Measurements from ENCODE around the gene LHFPL5. TPM values are rescaled to one million over a fixed set of nuclear protein-coding genes. Genes with fewer than 3 reads are reported as not detected.

LHFPL5 gene
- total RNA-seq, 1 experiment from 2014 or later: 0.71 TPM

- H2AFZ ChIP-seq (ENCODE audit: low read depth, low read length, poor library complexity, severe bottlenecking): no peak overlapping the region
- no peak for ATAC-seq
- ChIA-PET POLR2A (no interaction called here), CTCF (no interaction called here), RAD21 (ENCODE audit: low non-redundant PET in 1 of 2, low total read pairs in 2 of 2, uncharacterized antibody in 2 of 2, unreplicated experiment in 2 of 2) (interaction anchor here in 1 of 2 experiments (0.6 kb wide), 1 partner anchor 23 kb away, joined by 7 read pairs; no protein-coding TSS in a partner anchor)
- no peak for DNase-seq (ENCODE audit: low read depth, low spot score)
- H3K9ac ChIP-seq (ENCODE audit: low read length): no peak overlapping the region
- H3K36me3 ChIP-seq (ENCODE audit: control insufficient read depth in 1 of 2, insufficient read depth in 2 of 2, low read length in 2 of 2): peaks cover 16 to 61% of the 10 kb centered on the region in 2 experiments
- H3K9me2 ChIP-seq (ENCODE audit: insufficient read depth): no peaks in the 10 kb centered on the region
- H3K4me1 ChIP-seq (ENCODE audit: control insufficient read depth in 1 of 2, insufficient read depth in 2 of 2, low read length in 2 of 2): no peaks in the 10 kb centered on the region
- intact Hi-C loops (cut with micrococcal nuclease): no loop called here
- TF ChIP-seq EZH2phosphoT487 (IDR thresholded peaks at IDR 0.05; ENCODE audit: borderline replicate concordance): no peak
- TF ChIP-seq FOSL1 (IDR thresholded peaks at IDR 0.05; ENCODE audit: low read depth): no peak
- H3K27me3 ChIP-seq (ENCODE audit: insufficient read depth, low read length): no peaks in the 10 kb centered on the region
- no peak overlapping the region for H3K4me2 ChIP-seq (ENCODE audit: low read length)
- peaks cover 46% of the 10 kb centered on the region for H3K79me2 ChIP-seq (ENCODE audit: insufficient read depth, low read length)
- no peaks in the 10 kb centered on the region for H3K9me3 ChIP-seq (ENCODE audit: control insufficient read depth in 1 of 2, insufficient read depth in 1 of 2, low read depth in 1 of 2, low read length in 2 of 2)
- H3K4me3 ChIP-seq (replicated peaks in 1 of 2; ENCODE audit: low read depth in 1 of 2, low read length in 2 of 2): no peak overlapping the region
- no peaks in the 10 kb centered on the region for H4K20me1 ChIP-seq (ENCODE audit: insufficient read depth)
- no peak overlapping the region for H3K27ac ChIP-seq (ENCODE audit: low read depth, low read length)
- no TSS peak for BruUV-seq (replicated peaks)
These were observed 39.1 kb downstream of the LHFPL5 start for GRCh38 chr6:35844290-35844689.

GRCh38 chr6:35850208-35850607 lies 45.1 kb downstream of the LHFPL5 start:
- Histone ChIP-seq H4K20me1 (ENCODE audit: insufficient read depth) (no peaks in the 10 kb centered on the region), H3K9me2 (ENCODE audit: insufficient read depth) (no peaks in the 10 kb centered on the region), H3K27me3 (ENCODE audit: insufficient read depth, low read length) (no peaks in the 10 kb centered on the region), H3K9ac (ENCODE audit: low read length) (no peak overlapping the region), H3K4me3 (replicated peaks in 1 of 2; ENCODE audit: low read depth in 1 of 2, low read length in 2 of 2) (no peak overlapping the region), H2AFZ (ENCODE audit: low read depth, low read length, poor library complexity, severe bottlenecking) (no peak overlapping the region), H3K9me3 (ENCODE audit: control insufficient read depth in 1 of 2, insufficient read depth in 1 of 2, low read depth in 1 of 2, low read length in 2 of 2) (no peaks in the 10 kb centered on the region), H3K79me2 (ENCODE audit: insufficient read depth, low read length) (peaks cover 44% of the 10 kb centered on the region), H3K36me3 (ENCODE audit: control insufficient read depth in 1 of 2, insufficient read depth in 2 of 2, low read length in 2 of 2) (peaks cover 41 to 74% of the 10 kb centered on the region in 2 experiments), H3K4me2 (ENCODE audit: low read length) (no peak overlapping the region), H3K27ac (ENCODE audit: low read depth, low read length) (no peak overlapping the region), H3K4me1 (ENCODE audit: control insufficient read depth in 1 of 2, insufficient read depth in 2 of 2, low read length in 2 of 2) (no peaks in the 10 kb centered on the region)
- ChIA-PET POLR2A (no interaction called here), CTCF (no interaction called here), RAD21 (ENCODE audit: low non-redundant PET in 1 of 2, low total read pairs in 2 of 2, uncharacterized antibody in 2 of 2, unreplicated experiment in 2 of 2) (no interaction called here)
- ATAC-seq (no peak), DNase-seq (ENCODE audit: low read depth, low spot score) (no peak)
- TF ChIP-seq MAX (IDR thresholded peaks at IDR 0.05): no peak
- TF ChIP-seq ATF3 (IDR thresholded peaks at IDR 0.05): no peak
- TF ChIP-seq SP1 (IDR thresholded peaks at IDR 0.05; ENCODE audit: low read depth): no peak
- no peak for TF ChIP-seq SRF (IDR thresholded peaks at IDR 0.05; ENCODE audit: low read depth)
- TF ChIP-seq FOSL1 (IDR thresholded peaks at IDR 0.05; ENCODE audit: low read depth): no peak
- intact Hi-C loops (cut with micrococcal nuclease): no loop called here
- BruUV-seq (replicated peaks): no TSS peak
